Astrocyte of the hippocampus (primary cell): ENCODE measurements around the gene CDKN2C.
A peak's percentile ranks its signal among the peaks of the same experiment; 100 is the strongest.
"Not testable (repeated sequence)": the region's sequence is repeated elsewhere in the genome, so short reads cannot be mapped to it uniquely, and the experiment has no call there.

Experiments used
- DNase-seq: peaks from one replicate; pipeline ENCODE4 v3.0.0; 2011; ENCODE audit warnings: low read depth, low spot score

CDKN2C gene

GRCh38 chr1:50979937-50980336 is 9.9 kb downstream of the CDKN2C start:
- DNase-seq, result no peak

GRCh38 chr1:50980505-50980904 is 10.5 kb downstream of the CDKN2C start:
- DNase-seq, result no peak

DNA sequence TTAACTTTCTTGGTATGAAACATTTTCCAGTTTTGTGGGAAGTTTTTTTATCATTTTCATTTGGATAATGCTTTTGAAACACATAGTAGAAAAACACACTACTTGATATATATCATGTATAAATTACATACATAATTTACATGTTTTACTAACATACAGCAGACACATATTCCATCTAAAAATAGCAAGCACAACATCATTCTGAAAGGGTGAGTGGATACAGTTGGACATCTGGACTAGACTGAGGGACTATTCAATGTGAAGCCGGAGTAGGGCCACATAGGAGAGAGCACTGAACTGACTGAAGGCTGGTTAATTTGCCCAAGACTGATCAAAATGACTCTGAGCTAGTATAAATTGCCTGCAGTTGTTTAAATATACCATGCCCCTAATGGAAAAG is 11.7 kb downstream of the CDKN2C start:
- DNase-seq, result peak; percentile 4

DNA sequence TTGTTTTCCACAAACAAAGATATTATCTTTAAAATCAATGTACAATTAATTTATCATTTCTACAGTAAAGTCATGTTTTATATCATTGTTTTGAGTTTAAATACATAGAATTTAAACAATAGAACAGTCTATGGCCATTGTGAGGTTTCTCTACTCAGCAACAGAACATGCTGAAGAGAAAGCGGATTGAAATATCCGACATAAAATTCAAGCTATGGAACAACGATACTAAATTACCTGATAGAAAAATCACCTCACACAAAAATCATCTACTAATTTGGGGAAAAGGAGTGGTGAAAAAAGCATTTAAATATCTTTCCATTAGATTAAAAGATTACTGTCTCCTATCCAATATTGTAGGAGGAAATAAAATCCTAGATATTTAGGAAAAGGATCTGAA is 12.6 kb downstream of the CDKN2C start:
- DNase-seq, result no peak

- DNase-seq, result no peak
Measured at GRCh38 chr1:50983219-50983802, 13.3 kb downstream of the CDKN2C start.

DNA sequence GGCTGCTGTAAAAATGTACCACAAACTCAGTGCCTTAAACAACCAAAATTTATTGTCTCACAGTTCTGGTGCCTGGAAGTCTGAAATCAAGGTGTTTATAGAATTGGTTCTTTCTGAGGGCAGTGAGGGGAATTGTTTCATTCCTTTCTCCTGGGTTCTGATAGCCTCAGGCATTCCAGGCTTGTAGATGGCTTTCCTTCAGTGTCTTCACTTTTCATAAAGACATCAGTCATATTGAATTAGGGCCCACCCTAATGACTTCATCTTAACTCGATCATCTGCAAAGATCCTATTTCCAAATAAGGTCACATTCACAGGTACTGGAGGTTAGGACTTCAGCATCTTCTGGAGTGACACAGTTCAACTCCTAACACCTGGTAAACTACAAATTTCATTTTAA is 15.0 kb downstream of the CDKN2C start:
- no peak for DNase-seq

DNA sequence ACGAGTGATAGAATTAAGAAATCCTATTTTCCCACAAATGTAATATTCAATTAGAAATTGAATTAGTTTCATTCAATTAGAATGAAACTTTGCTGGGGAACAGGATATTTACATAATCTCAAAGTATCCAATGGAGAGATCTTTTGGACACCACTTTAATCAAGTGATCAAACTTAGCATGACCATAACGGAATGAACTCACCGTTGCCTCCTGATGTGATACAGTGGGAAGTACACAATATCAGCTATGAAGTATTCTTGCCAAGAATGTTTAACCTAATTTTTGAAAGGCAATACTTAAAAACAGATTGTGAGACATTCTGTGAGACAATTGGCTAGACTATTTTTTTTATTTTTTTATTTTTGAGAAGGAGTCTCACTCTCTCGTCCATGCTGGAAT is 16.6 kb downstream of the CDKN2C start:
- DNase-seq, result no peak

DNA sequence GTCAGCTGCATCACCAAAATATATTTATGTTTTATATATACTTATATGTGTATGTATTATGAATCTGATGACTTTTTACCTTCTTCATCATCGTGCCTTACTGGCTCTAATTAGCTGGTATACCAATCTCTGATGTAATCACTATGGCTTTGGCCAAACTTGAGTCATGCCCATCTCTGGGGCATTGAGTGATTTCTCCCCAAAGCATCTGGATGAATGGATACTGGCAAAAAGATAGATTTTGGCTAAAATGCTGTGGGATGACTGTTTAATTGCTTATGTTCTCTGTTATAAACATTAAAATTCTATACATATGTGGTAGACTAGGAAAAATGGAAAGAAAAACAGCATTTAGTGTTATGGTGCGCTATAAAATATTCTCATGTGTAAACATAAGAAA is 19.6 kb downstream of the CDKN2C start:
- DNase-seq, result no peak

- DNase-seq, result no peak
Measured at GRCh38 chr1:50992532-50993318, 22.7 kb downstream of the CDKN2C start.

DNA sequence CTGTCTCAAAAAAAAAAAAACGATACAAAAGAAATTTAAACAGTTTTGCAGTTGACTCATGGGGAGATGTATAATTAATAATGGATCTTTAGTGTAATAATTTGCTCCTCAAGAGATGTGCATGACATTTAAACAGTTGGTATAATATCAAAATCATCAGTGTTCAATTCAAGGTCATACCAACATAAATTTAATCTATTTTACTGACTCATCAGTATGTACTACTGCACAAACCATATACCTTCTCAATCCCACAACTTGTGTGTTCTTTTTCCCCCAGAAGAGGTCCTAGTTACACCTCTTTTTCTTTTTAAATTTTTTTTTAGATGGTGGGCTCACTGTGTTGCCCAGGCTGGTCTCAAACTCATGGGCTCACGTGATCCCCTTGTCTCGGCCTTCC is 23.6 kb downstream of the CDKN2C start:
- no peak for DNase-seq

- DNase-seq, result no peak
Measured at GRCh38 chr1:50994997-50995396, 25.0 kb downstream of the CDKN2C start.

- DNase-seq, result no peak
Measured at GRCh38 chr1:50995651-50996050, 25.6 kb downstream of the CDKN2C start.

DNA sequence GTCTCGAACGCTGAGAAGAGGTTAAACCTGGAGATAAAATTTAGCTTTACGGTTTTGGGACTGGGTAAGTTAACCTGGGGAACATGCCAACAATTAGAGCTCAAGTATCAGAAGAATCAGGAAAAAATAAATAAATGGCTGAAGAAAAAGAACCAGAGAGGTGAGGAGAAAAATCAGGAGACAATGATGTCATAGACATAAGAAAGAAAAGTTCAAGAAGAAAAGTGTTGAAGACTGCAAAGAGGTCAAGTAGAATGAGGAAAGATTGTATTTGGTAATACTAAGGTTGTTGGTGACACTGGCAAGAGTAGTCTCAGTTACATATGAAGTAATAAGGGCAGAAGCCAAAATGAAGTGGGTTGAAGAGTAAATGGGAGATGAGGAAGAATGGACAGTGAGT is 26.0 kb downstream of the CDKN2C start:
- no peak for DNase-seq

- not testable (repeated sequence) for DNase-seq
Measured at GRCh38 chr1:50999375-50999774, 29.3 kb downstream of the CDKN2C start.

- DNase-seq, result no peak
Measured at GRCh38 chr1:51000160-51000559, 30.1 kb downstream of the CDKN2C start.

DNA sequence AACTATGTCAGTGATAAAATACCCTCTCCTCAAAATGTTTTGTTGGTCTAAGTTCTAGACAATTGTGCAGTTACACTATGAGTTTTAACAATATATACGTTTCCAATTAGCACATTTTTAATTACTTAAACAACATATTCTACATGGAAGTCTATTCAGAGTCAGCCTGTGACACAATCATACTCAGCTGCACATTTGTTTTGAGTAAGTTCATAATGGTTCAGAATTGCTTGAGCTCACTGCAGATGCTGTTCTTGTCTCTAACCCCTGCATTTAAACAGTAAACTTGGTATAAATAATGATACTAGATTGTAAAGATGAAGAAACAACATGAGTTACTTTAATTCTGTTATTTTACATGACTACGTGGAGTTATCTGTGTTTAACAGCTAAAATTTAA is 30.6 kb downstream of the CDKN2C start:
- DNase-seq, result no peak

GRCh38 chr1:51002516-51002915 is 32.5 kb downstream of the CDKN2C start:
- no peak for DNase-seq

DNA sequence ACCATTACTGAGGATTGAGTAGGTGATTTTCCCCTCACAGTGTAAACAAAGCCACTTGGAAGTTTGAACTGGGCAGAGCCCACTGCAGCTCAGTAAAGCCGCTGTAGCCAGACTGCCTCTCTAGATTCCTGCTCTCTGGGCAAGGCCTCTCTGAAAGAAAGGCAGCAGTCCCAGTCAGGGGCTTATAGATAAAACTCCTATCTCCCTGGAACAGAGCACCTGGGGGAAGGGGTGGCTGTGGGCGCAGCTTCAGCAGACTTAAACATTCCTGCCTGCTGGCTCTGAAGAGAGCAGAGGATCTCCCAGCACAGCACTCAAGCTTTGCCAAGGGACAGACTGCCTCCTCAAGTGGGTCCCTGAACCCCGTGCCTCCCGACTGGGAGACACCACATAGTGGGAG is 35.5 kb downstream of the CDKN2C start:
- not testable (repeated sequence) for DNase-seq

- DNase-seq, result no peak
Measured at GRCh38 chr1:51009381-51009780, 39.3 kb downstream of the CDKN2C start.

- DNase-seq, result no peak
Measured at GRCh38 chr1:51014878-51015277, 44.8 kb downstream of the CDKN2C start.

GRCh38 chr1:51019811-51020210 is 49.8 kb downstream of the CDKN2C start:
- DNase-seq, result no peak
